Activated T-helper 2 cell treated with anti-CD3 and anti-CD28 coated beads, Interferon-gamma antibody, Interleukin-2, Interleukin-4, amounts not matched to agents 10 μg/mL and 5 μg/mL and 100 μg/mL, durations not matched to agents 14 hours and 24 hours and 36 hours (primary cell): ENCODE data around the gene SLC45A3. TPM values are rescaled to one million over a fixed set of nuclear protein-coding genes. Genes with fewer than 3 reads are reported as not detected.

Experiments used
- DNase-seq: peaks from one replicate; pipeline ENCODE4 v3.0.0; 2021; ENCODE audit warnings: low spot score
- H3K27ac Mint-ChIP-seq: one replicate; pipeline ENCODE4 v1.8.0; 2021; ENCODE audit warnings: mixed read lengths
- H3K27me3 Mint-ChIP-seq: one replicate; pipeline ENCODE4 v1.8.0; 2021; ENCODE audit warnings: low read depth, mixed read lengths
- H3K36me3 Mint-ChIP-seq: one replicate; pipeline ENCODE4 v1.8.0; 2021; ENCODE audit warnings: low read depth, mixed read lengths
- H3K4me1 Mint-ChIP-seq: one replicate; pipeline ENCODE4 v1.8.0; 2021; ENCODE audit warnings: low read depth, mixed read lengths
- H3K4me3 Mint-ChIP-seq: one replicate; pipeline ENCODE4 v1.8.0; 2021; ENCODE audit warnings: low read depth, mild to moderate bottlenecking, moderate library complexity, mixed read lengths
- H3K9me3 Mint-ChIP-seq: one replicate; pipeline ENCODE4 v1.8.0; 2021; ENCODE audit warnings: mixed read lengths
- intact Hi-C: fragments of 100-400 bp; cut with micrococcal nuclease; formaldehyde crosslinking; loops from one replicate; pipeline ENCODE4 v1.15.1; 2023
- total RNA-seq: library from RNA; stranded (reverse); gene quantifications from 2 replicates; pipeline ENCODE4 v1.2.3, GENCODE V29; 2022

SLC45A3 gene
- total RNA-seq, 1 donor from 2014 or later: 1.5 TPM

DNA sequence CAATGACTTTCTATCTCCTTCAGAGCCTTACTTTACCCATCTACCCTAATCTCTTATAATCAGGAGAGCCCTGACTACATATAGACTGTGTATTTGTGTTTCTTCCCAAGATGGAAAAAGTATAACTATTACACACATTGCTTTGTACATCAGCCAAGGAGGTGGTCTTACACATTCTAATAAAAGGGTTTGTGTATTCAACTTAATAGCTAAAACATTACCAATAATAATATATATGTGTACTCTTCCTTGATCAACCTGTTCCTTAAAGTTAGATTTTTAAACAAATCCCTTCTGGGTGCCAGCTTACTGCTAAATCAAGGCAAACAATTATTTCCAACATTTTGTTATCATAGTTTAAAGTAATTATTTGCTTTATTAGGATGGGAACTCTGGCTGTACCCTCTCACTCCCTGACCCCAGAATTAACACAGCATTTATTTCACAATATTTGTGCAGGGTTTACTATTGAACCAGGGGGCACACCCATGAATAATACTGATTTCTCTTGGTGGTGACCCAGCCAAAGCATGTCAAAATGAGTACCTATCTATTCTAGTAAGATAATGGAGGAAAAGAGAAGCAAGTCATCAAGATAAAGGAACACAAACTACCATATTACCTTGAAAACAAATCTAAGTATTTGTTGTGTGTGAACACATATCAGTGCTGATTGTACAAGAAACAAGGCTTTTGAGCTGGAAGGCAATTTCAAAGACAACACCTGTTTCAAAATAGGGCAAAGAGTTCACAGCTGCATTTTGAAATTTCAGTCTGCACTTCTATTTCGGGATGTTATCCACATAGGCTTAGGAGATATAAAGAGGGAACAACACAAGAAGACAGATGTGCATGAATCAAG, 30.1 kb upstream of the SLC45A3 start:
- intact Hi-C loops: loop anchor here (1.0 to 2.0 kb wide), 3 partner anchors 38 to 62 kb away; no protein-coding TSS in a partner anchor
- no peaks in the 10 kb centered on the region for H3K9me3 Mint-ChIP-seq
- H3K27me3 Mint-ChIP-seq: no peaks in the 10 kb centered on the region
- no peak overlapping the region for H3K27ac Mint-ChIP-seq
- no peak overlapping the region for H3K4me3 Mint-ChIP-seq
- DNase-seq: no peak
- peaks cover 42% of the 10 kb centered on the region for H3K36me3 Mint-ChIP-seq
- H3K4me1 Mint-ChIP-seq: peaks cover 16% of the 10 kb centered on the region

DNA sequence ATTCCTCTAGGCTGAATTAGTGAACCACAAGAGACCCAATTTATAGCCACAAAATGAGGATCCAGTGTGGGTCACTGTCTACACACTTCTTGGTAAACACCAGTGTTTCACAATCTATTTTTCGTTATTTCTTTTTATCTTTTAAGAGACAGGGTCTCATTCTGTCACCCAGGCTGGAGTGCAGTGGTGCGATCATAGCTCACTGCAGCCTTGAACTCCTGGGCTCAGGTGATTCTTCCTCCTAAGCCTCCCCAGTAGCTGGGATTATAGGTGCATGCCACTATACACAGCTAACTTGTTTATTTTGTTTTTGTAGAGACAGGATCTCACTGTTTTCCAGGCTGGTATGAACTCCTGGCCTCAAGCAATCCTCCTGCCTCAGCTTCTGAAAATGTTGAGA, 29.3 kb upstream of the SLC45A3 start:
- Mint-ChIP-seq H3K4me1 (peaks cover 19% of the 10 kb centered on the region), H3K9me3 (no peaks in the 10 kb centered on the region), H3K27me3 (no peaks in the 10 kb centered on the region), H3K36me3 (peaks cover 34% of the 10 kb centered on the region), H3K4me3 (no peak overlapping the region), H3K27ac (no peak overlapping the region)
- intact Hi-C loops: loop anchor here (2.0 kb wide), 2 partner anchors 39 to 63 kb away; no protein-coding TSS in a partner anchor
- DNase-seq: no peak

DNA sequence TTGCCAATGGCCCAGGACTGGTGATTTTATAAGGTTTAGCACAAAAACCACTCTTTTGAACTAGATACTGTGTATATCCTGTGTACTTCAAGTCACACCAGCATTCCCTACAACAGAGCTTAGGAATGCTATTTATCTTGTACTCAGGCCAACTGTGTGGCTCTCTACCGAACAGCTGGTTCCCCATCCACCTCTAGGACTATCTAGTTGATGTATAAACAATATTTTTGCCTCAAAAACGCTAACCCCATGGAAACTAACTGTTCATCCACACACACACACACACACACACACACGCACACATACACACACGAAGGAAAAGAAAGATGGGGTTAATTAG, 28.7 kb upstream of the SLC45A3 start:
- DNase-seq: no peak
- no peak overlapping the region for H3K4me3 Mint-ChIP-seq
- no peak overlapping the region for H3K27ac Mint-ChIP-seq
- intact Hi-C loops: no loop called here
- H3K4me1 Mint-ChIP-seq: peaks cover 17% of the 10 kb centered on the region
- H3K36me3 Mint-ChIP-seq: peaks cover 29% of the 10 kb centered on the region
- no peaks in the 10 kb centered on the region for H3K9me3 Mint-ChIP-seq
- H3K27me3 Mint-ChIP-seq: no peaks in the 10 kb centered on the region

DNA sequence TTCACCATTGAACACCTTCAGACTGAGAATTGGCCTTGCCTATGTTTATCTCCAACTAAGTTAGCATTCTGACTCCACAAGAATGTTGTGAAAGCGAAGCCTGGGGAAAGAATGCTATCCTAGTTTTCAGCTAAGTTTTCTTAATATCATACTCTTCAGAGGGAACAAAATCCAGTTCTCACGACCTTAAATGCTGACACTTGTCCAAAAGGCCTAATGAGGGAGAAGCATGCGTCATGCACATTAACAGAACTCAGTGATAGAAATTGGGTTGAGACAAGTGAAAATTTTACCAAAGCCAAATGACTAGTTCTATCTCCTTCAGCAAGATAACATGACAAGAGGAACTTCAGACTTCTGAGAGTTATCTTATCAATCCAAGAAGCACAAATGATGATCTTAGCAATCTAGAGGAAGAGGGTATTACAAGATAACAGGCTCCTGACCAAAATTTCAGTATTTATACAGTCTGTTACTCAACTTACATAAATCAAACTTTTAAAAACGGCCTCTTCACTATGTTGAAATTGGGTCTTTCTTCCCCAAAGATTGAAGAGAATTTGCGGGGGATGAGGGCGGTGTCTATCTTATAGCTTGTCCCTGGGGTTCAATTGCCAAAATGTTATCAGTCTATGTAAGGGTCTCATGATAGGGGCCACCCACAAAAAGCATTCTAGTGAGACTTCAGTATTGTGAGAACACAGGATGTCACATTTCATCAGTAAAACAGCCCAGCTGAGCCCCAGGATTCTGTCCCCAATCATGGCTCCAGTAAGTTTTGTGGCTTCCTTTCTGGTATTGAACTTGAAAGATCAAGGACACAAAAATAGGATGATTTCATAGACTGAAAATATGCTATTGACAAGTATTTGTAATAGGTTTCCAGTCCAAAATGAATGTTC, 26.5 kb upstream of the SLC45A3 start:
- intact Hi-C loops: no loop called here
- no peak for DNase-seq
- peaks cover 25% of the 10 kb centered on the region for H3K36me3 Mint-ChIP-seq
- peaks cover 17% of the 10 kb centered on the region for H3K4me1 Mint-ChIP-seq
- H3K27ac Mint-ChIP-seq: no peak overlapping the region
- no peaks in the 10 kb centered on the region for H3K27me3 Mint-ChIP-seq
- no peak overlapping the region for H3K4me3 Mint-ChIP-seq
- H3K9me3 Mint-ChIP-seq: no peaks in the 10 kb centered on the region

DNA sequence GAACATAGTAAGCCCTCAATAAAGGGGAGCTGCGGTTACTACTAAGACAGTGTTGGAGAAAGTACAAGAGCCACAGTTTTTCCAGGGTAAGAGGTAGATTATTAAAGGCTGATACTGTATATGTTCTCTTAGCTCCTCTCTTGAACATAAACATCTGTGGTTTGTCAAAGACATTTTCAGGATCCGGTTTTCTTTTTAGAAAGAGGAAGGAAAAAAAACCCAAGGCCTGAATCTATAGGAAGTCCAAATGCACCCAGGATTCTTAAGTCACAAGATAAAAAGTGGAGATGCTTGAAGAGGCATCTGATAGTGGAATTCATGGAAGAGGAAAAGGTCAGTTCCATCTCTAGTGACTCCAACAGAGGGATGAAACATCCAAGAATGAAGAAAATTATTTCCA, 24.6 kb upstream of the SLC45A3 start:
- Mint-ChIP-seq H3K27ac (no peak overlapping the region), H3K4me3 (no peak overlapping the region), H3K4me1 (peaks cover 6% of the 10 kb centered on the region), H3K27me3 (no peaks in the 10 kb centered on the region), H3K9me3 (no peaks in the 10 kb centered on the region), H3K36me3 (peaks cover 14% of the 10 kb centered on the region)
- intact Hi-C loops: no loop called here
- no peak for DNase-seq

DNA sequence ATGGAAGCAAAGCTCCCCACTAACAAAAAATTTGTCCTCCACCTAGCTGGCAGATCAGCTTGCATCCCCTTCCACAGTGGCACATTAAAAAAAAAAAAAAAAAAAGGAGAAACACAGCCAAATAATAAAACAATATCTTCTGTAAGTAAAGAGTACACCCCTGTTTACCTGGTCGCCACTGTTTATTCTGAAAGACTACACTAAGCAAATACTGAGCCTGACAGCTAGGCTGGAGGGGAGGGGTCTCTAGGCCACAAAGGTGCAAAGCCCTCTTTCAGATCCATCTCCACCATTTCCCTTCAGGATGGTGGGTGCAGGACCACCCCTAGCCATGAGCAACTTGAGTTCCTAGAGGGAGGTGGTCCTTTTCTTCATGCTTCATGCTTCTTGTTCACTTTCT, 22.8 kb upstream of the SLC45A3 start:
- intact Hi-C loops: no loop called here
- Mint-ChIP-seq H3K36me3 (peaks cover 7% of the 10 kb centered on the region), H3K27me3 (no peaks in the 10 kb centered on the region), H3K4me1 (peaks cover 6% of the 10 kb centered on the region), H3K9me3 (no peaks in the 10 kb centered on the region), H3K27ac (no peak overlapping the region), H3K4me3 (no peak overlapping the region)
- no peak for DNase-seq

DNA sequence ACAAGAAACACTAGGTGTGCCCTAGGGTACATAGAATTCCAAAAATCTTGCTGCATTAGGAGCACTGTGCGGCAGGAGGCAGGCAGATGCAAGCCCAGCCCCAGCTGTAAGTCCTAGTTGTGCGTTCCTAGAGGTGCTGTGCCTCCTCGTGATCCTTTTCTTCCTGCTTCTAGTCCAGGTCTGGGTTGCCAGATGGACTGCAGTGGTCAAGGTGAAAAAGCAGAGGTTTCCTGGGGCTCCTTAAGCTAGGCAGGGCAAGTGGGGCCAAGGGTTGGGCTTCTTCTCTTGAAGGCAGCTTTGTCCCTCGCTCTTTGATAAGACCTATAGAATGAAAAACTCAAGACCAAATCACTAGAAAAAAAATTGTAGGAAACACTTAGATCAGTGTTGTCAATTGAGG, 21.6 kb upstream of the SLC45A3 start:
- no peak for DNase-seq
- intact Hi-C loops: no loop called here

DNA sequence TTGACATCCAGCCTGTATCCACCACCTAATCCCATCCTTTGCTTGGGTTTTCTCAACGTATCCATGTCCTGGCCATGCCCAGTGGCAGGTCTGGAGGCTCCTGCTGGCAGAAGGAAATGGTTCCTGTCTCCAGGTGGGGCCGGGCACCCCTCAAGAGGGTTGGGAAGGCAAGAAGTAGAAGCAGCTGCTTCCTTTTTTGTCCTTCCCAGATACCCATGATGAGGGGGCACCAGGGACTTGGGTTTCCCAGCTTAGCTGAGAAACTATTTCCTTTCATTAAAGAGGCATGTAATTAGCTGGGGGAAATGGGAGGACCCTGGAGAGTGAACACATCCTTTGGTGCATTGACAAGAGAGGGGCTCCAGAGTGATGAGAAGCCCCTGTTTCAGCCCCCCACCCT, 21.1 kb upstream of the SLC45A3 start:
- DNase-seq: no peak
- H3K9me3 Mint-ChIP-seq: no peaks in the 10 kb centered on the region
- no peak overlapping the region for H3K4me3 Mint-ChIP-seq
- no peaks in the 10 kb centered on the region for H3K36me3 Mint-ChIP-seq
- intact Hi-C loops: no loop called here
- H3K27ac Mint-ChIP-seq: no peak overlapping the region
- H3K4me1 Mint-ChIP-seq: peaks cover 4% of the 10 kb centered on the region
- H3K27me3 Mint-ChIP-seq: peaks cover 9% of the 10 kb centered on the region

More for the DNA sequence above, 21.6 kb upstream of the SLC45A3 start:
- Mint-ChIP-seq H3K36me3 (peaks cover 4% of the 10 kb centered on the region), H3K27ac (no peak overlapping the region), H3K4me3 (no peak overlapping the region), H3K27me3 (peaks cover 6% of the 10 kb centered on the region), H3K4me1 (peaks cover 6% of the 10 kb centered on the region), H3K9me3 (no peaks in the 10 kb centered on the region)

DNA sequence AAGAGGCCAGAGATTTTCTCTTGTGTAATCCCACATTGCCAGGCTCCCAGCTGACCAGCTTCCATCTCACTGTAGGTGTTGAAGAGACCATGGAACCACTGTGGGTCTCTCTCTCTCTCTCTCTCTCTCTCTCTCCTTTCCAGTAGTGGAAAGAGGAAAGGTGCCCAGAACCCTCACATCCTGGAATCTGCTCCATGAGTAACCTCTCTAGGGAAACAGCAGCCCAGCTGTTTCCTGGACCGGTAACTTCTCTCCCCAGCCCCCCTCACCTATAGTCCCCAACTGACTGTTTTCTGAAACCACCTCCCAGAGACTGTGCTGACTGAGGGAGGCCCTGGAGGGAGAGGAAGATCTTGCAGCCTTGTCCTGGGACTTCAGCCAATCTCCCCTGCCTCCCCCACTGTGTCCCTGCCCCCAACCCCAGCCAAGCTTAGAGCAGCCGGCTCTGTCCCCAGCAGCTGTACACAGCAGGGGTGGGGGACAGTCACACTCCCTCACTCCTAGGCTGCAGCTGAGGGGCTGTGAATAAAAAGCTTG, 20.6 kb upstream of the SLC45A3 start:
- Mint-ChIP-seq H3K4me3 (no peak overlapping the region), H3K27me3 (peaks cover 9% of the 10 kb centered on the region), H3K36me3 (no peaks in the 10 kb centered on the region), H3K9me3 (no peaks in the 10 kb centered on the region), H3K27ac (no peak overlapping the region), H3K4me1 (peaks cover 4% of the 10 kb centered on the region)
- intact Hi-C loops: no loop called here
- no peak for DNase-seq

DNA sequence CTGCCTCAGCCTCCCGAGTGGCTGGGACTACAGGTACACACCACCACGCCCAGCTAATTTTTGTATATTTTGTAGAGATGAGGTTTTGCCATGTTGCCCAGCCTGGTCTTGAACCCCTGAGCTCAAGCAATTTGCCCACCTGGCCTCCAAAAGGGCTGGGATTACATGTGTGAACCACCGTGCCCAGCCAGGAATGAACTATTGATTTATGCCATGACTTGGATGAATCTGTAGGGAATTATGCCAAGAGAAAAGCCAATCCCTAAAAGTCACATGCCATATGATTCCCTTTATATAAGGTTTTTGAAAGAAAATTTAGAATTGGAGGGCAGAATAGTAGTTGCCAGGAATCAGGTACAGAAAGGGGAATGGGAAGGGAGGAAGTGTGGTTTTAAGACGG, 19.1 kb upstream of the SLC45A3 start:
- Mint-ChIP-seq H3K27me3 (peaks cover 11% of the 10 kb centered on the region), H3K9me3 (no peaks in the 10 kb centered on the region), H3K36me3 (no peaks in the 10 kb centered on the region), H3K4me3 (no peak overlapping the region), H3K27ac (no peak overlapping the region), H3K4me1 (no peaks in the 10 kb centered on the region)
- intact Hi-C loops: no loop called here
- no peak for DNase-seq

DNA sequence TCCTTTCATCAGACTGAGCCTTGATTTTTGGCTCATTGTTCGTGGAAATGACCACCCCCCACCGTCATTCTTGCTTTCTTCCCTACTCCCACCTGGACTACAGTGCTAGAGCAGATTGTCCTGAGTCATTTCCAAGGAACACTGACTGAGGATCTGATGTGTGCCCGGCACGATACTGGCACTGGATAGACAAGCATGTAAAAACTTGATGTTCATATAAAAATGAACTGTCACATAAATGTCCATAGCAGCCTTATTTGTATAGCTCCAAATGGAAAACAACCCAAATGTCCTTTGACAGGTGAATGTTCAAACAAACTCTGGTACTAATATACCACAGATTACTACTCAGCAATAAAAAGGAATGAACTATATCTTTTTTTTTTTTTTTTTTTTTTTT, 18.6 kb upstream of the SLC45A3 start:
- no peaks in the 10 kb centered on the region for H3K4me1 Mint-ChIP-seq
- no peaks in the 10 kb centered on the region for H3K9me3 Mint-ChIP-seq
- no peak overlapping the region for H3K27ac Mint-ChIP-seq
- H3K4me3 Mint-ChIP-seq: no peak overlapping the region
- DNase-seq: no peak
- no peaks in the 10 kb centered on the region for H3K36me3 Mint-ChIP-seq
- intact Hi-C loops: no loop called here
- peaks cover 11% of the 10 kb centered on the region for H3K27me3 Mint-ChIP-seq

DNA sequence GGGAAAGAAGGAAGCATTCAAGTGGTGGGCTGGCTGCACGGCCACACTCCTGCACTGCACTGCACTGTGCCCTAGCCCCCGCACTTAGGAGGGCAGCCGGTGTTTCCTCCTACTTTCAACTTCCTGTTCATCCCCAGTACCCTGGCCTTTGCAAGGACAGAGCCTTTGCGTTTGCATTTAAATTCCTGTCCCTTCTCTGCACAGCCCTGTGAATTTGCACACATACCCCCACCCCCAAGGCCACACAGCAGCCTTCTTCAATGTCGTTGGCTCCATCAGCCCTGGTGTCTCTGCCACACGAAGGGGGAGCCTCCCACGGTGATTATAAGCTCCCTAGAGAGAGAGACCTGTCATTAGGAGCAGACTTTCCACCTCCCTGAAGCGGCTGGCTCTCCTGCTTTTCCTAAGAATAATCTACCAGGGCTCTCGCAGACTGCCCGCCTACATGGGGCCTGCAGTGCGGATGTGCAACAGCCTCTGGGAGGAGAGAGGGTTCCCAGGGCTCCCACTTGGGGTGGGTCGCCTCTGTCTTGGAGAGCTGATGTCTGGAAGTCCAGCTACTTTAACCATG, 13.2 kb upstream of the SLC45A3 start:
- peaks cover 24% of the 10 kb centered on the region for H3K27me3 Mint-ChIP-seq

More for the DNA sequence above, 13.2 kb upstream of the SLC45A3 start:
- Mint-ChIP-seq H3K27ac (no peak overlapping the region), H3K4me3 (no peak overlapping the region), H3K36me3 (no peaks in the 10 kb centered on the region), H3K4me1 (peaks cover 12% of the 10 kb centered on the region), H3K9me3 (no peaks in the 10 kb centered on the region)
- no peak for DNase-seq
- intact Hi-C loops: no loop called here
